Regular cardiac myocyte (primary cell): ENCODE measurements around the gene ONECUT1. TPM values are rescaled to one million over a fixed set of nuclear protein-coding genes. Genes with fewer than 3 reads are reported as not detected.

Experiments
- total RNA-seq: library from RNA; depleted of rRNA; stranded (reverse); fragments of >200 nt; gene quantifications from 2 replicates; pipeline ENCODE4 v1.2.3, GENCODE V29; 2014

Gene ONECUT1
- not detected in 2 replicates for total RNA-seq

GRCh38 chr15:52790169-52790708 is at the start of gene ONECUT1:
TSS of gene ONECUT1 (minus strand) at chr15:52790336. CDS start at chr15:52789884, 452 bp downstream.

Other genes starting within 250 kb of the ONECUT1 start
- gene ARPP19, start 221.3 kb downstream of the ONECUT1 start, total RNA-seq, result 103 and 131 TPM in 2 replicates
- 10.9 and 15.2 TPM in 2 replicates for gene ATOSA, start 110.9 kb downstream of the ONECUT1 start, total RNA-seq